NCI-H1048 (cell line): ENCODE measurements around the gene PCGF1.
A peak's percentile ranks its signal among the peaks of the same experiment; 100 is the strongest.

Experiments
- DNase-seq: peaks from one replicate; lab custom pipeline; 2025; lab: John Stamatoyannopoulos, UW

Gene PCGF1

DNA sequence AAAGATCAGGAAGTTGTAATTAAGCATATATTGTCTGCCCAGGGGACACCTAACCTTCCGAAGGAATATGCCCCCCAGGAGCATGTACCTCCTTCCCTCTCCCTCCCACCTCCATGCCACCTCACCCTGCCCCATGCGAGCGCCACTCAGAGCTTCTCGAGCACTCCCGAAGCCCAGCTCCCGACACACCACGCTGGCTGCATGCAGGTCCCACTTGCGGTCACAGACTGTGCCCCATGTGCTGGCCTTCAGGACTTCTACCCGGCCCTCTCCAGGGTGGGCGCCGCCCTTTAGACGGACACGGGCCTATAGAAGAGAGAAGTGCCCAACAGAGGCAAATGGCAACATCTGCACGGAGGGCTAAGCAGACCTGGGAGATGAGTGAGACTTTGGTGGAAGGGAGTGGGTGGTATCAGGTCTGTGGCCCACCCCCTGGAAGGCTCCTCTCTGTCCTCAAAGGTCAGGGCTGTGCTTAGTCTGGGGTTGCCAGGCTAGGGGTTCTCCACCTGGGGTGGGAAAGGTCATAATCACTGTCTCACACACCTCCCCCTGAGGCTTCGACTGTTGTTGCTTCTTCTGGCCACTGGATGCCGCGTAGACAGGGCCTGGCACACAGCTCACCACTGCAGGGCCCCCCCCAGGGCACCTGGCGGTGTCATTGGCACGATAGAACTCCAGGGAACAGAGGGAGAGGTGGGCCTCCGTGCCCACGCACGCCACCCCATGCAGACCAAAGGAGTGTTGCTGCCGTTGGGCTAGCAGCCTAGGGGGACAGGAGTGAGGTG lies 28.9 kb upstream of the PCGF1 start:
- DNase-seq: no peak

- DNase-seq: no peak
These were observed 28.0 kb upstream of the PCGF1 start for GRCh38 chr2:74535440-74535965.

- DNase-seq: no peak
These were observed 26.9 kb upstream of the PCGF1 start for GRCh38 chr2:74534411-74534810.

DNA sequence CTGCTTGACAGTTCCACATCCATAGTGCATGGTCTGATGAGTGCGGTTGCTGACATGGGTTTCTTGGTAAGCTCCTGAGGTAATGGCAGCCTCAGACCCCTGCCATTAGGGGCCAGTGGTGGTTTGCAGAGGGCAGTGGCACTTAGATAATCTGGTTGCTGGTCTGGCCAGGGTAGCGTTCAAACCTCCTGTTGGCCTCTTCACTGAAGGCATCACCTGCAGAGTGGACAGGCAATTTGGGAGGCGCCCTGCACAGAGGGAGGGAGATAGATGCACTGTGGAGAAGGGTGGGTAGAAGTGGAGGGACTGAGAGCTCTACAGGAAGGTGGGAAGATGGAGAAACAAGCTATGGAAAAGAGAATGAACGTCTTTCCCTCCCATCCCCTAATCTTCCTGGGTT lies 26.0 kb upstream of the PCGF1 start:
- DNase-seq: no peak

DNA sequence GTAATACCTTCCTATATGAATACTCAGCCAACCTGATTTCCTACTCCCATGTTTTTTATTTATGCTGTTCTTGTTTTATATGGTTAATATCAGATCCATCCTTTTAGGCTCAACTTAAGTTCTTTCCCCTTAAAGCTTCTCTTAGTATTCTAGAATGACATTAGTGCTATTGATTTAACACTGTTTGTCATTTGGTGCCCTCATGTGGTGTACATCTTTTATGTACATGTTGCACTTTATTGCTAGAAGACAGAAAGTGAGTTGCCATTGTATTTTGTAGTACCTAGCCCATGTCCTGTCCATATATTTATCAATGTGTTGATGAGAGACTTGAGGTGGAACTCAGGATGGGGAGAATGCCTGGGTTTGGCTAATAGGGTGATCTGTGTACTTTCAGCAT lies 24.7 kb upstream of the PCGF1 start:
- DNase-seq: no peak

- DNase-seq: no peak
These were observed 24.2 kb upstream of the PCGF1 start for GRCh38 chr2:74531666-74532065.

GRCh38 chr2:74530239-74531187 lies 23.0 kb upstream of the PCGF1 start:
- DNase-seq: no peak

- DNase-seq: peak; percentile 93
These were observed 22.1 kb upstream of the PCGF1 start, which contains the start of the genes AUP1 and HTRA2 for GRCh38 chr2:74529357-74530238. AUP1 (minus strand) TSS chr2:74529706; CDS start chr2:74529629, 77 bp downstream. HTRA2 (plus strand) TSS chr2:74529933; CDS start chr2:74530007, 74 bp downstream.

DNA sequence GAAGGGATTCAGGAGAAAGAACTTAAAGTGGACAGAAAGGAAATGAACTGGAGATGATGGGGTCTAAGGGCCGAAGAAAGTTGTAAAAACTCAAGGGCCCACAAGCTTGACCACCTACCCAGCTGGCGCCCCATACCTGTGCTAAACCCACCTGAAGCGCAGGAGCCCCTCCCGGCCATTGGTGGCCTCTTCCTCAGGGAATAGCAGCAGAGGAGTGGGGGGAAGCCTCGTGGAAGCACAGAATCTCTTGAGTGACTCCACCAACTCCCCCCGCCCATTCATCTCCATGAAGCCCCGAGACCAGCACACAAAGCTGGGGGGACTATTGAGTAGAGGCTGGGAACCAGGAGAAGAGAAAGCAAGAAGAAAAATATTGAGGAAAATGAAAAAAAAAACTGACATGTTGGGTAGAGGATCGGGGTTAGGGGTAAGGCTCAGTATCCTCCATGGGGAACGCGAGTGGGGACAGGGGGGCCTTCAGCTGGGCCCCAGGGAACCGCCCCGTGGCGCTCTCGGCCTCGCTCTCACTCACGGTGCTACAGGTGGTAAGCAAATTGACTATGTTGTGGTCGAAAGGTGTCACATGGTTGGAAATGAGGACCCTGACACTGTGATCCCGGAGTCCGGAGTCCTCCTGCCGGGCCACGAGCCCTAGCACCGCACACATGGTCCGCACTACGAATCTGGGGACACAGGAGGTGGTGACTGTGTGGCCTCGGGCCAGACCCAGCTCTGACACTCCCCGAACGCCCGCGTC lies 21.3 kb upstream of the PCGF1 start:
- no peak for DNase-seq

DNA sequence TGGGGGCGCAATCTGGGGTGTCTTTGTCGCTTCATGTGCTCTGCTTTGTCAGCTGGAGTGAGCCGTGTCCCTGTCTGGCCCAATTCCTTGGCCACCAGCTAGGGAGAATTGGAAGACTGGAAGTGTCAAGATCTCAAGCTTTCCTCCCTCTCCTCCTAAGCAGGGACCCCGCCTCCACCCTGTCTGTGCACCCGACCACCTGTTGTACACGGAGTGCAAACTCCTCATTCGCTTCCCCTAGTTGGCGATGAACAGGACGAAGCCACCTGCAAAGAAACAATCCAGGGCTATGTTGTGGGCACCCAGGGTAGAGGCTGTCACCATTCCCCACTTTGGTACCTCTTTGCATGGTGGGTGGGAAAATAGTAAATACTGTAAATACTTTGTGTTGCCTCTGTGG lies 20.2 kb upstream of the PCGF1 start:
- DNase-seq: no peak

- DNase-seq: no peak
These were observed 19.2 kb upstream of the PCGF1 start for GRCh38 chr2:74526649-74527230.

GRCh38 chr2:74525717-74526648 lies 18.5 kb upstream of the PCGF1 start, which contains the start of gene DQX1:
DQX1 (minus strand) TSS chr2:74526231; CDS start chr2:74525729, 502 bp downstream.
- no peak for DNase-seq

GRCh38 chr2:74524955-74525716 lies 17.6 kb upstream of the PCGF1 start:
- DNase-seq: no peak

- DNase-seq: no peak
These were observed 16.5 kb upstream of the PCGF1 start for GRCh38 chr2:74524005-74524404.

DNA sequence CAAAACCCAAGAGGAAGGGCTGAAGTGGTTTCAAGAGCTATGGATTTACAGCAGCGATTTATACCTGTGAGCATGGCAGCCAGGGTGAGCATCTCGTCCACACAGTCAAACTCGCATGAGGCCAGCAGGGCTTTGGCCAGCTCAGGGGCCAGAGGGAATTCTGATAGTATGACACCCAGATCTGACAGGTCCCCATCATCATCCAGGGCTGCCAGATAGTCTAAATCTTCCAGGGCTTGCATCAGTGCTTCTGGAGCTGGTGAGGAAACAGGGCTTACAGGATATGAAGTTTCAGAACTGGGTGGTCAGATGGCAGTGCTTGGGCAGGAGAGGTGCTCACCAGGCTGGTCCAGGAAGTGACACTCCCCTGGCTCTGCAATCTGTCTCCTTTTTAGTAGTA lies 15.0 kb upstream of the PCGF1 start:
- DNase-seq: no peak

DNA sequence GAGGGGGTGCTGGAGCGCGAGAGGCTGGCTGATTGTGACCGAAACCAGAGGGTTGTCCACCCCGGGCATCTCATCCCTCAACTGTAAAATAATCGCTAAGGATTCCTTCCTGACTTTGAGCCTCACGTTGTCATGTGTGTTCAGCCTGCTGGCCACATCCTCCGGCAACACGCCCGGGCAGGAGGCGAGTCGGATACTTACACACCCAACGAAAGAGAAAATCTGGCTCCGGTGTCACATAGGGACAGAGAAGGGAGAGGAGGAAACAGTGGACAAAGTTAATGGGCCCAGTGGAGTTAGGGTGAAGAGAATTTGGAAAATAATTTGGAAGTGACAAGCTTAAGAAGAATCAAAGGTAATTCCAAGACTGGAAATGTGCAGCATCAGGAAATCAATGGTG lies 9.2 kb upstream of the PCGF1 start:
- DNase-seq: no peak

DNA sequence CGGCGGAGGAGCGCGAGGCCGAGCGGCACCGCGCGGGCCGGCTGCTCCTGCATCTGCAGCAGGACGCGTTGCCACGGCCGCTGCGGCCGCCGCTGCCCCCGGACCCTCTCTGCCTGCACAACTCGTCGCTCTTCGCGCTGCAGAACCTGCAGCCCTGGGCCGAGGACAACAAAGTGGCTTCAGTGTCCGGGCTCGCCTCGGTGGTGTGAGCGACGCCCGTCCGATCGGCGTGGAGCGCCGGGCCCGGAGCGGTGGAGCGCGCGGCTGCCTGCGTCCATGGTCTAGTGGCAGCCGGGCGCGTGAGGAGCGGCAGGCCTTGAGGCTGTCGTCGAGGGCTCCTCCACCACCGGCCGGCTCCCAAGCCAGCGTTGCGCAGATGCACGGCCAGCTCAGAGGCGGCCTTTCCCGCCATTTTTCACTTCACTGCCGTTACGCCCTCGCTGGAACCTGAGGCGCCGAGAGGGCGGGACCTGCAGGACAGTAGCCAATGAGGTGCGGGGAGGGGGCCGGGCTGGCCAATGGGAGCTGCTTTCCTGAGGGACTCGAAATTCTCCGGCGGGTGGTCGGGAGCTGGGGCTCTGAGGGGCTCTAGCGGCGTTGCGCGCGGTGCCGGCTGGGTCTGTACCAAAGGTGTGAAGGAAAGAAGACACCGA lies 8.6 kb upstream of the PCGF1 start:
- DNase-seq: no peak
